GM12891 (cell line): Measurements from ENCODE around the gene UIMC1.

ENCODE experiments used
- POLR2A ChIP-seq: IDR thresholded peaks from 2 replicates; pipeline ENCODE4 v1.6.1; 2011; ENCODE audit warnings: low read depth, low read length, control low read depth
- POLR2AphosphoS5 ChIP-seq: IDR thresholded peaks from 2 replicates; pipeline ENCODE4 v1.6.1; 2011; ENCODE audit warnings: low read depth, low read length, control low read depth
- SPI1 ChIP-seq: IDR thresholded peaks from 2 replicates; pipeline ENCODE4 v1.6.1; 2011; ENCODE audit warnings: low read depth, low read length, control low read depth
- TAF1 ChIP-seq: IDR thresholded peaks from 2 replicates; pipeline ENCODE4 v1.6.1; 2011; ENCODE audit warnings: low read depth, low read length, control low read depth

DNA sequence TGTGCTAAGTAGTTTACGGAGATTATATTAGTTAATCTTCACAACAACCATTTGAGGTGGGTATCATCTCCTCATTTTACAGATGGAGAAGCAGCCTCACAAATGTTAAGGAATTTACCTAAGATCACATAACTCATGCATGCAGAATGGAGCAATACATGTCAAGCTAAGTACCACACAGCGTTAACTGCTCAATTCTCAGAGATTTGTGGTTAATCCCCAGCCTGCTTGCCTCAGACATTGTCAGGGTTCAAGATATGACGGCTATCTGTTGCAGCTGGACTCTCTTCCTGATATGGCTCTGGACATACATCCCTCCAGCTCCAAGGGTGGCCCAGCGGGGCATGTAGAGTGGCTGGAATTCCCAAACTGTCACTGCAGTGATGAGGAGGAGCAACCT is 8.6 kb upstream of the UIMC1 start:
- no peak for TF ChIP-seq POLR2A
- TF ChIP-seq SPI1, result no peak
- no peak for TF ChIP-seq POLR2AphosphoS5
- no peak for TF ChIP-seq TAF1
